Cardiac fibroblast (primary cell): ENCODE measurements around the gene CCDC73.

Source experiments
- DNase-seq, 2 donors: peaks; one replicate each; pipeline versions ENCODE4 v3.0.0 to v3.0.0-alpha.2; 2010; ENCODE audit warnings: low read depth in 2 of 2
- H3K4me3 ChIP-seq, 2 donors: replicated peaks in 1 of 2; 1 replicate in 1 of 2; 2 replicates in 1 of 2; pipeline ENCODE4 v1.5.1; 2011; ENCODE audit warnings: low read depth in 2 of 2, low read length in 2 of 2, mild to moderate bottlenecking in 2 of 2, moderate library complexity in 1 of 2
- CTCF ChIP-seq: IDR thresholded peaks from one replicate; pipeline ENCODE4 v1.5.1; 2011; ENCODE audit warnings: low read depth, mild to moderate bottlenecking, low read length, inconsistent platforms

CCDC73 gene

GRCh38 chr11:32586576-32587190 is 207.8 kb downstream of the CCDC73 start:
- peak; percentile 35 to 47 for DNase-seq
- no peak overlapping the region for H3K4me3 ChIP-seq
- peak; percentile 49 for TF ChIP-seq CTCF

- no peak for TF ChIP-seq CTCF
- peak overlapping the region; percentile 84 to 89 for H3K4me3 ChIP-seq
- peak in 1 of 2 donors; percentile 19 for DNase-seq
Measured at GRCh38 chr11:32584921-32585320, 209.5 kb downstream of the CCDC73 start.

GRCh38 chr11:32583459-32584271 is 210.8 kb downstream of the CCDC73 start, which contains the start of gene EIF3M:
Gene EIF3M (plus strand): TSS chr11:32583831. CDS start chr11:32583888, 57 bp downstream.
- peak; percentile 97 to 98 for DNase-seq
- peak within 1 kb of the TSS; percentile 84 to 89 for H3K4me3 ChIP-seq
- no peak for TF ChIP-seq CTCF

GRCh38 chr11:32581556-32581955 is 212.9 kb downstream of the CCDC73 start:
- no peak for DNase-seq
- no peak overlapping the region for H3K4me3 ChIP-seq
- no peak for TF ChIP-seq CTCF

GRCh38 chr11:32580967-32581366 is 213.5 kb downstream of the CCDC73 start:
- TF ChIP-seq CTCF = no peak
- DNase-seq = peak; percentile 88 to 91
- H3K4me3 ChIP-seq = no peak overlapping the region

- TF ChIP-seq CTCF = no peak
- DNase-seq = no peak
- H3K4me3 ChIP-seq = no peak overlapping the region
Measured at GRCh38 chr11:32576456-32576855, 218.0 kb downstream of the CCDC73 start.
